SU-DHL-6 (cell line): ENCODE measurements around the gene TAS2R9.

Experiments
- EZH2phosphoT487 ChIP-seq: fragments of 200-600 bp; sonication (generic), shearing (Covaris generic); conservative IDR thresholded peaks from 2 replicates; pipeline ENCODE4 v1.6.1; 2018; ENCODE audit warnings: mild to moderate bottlenecking, antibody characterized with exemption, low read length, moderate library complexity, mixed read lengths
- TF ChIP-seq, protein P1 (sequence below): fragments of 200-600 bp; sonication (generic); IDR thresholded peaks from one replicate; pipeline ENCODE4 v1.5.1; 2017; ENCODE audit warnings: antibody characterized with exemption, mild to moderate bottlenecking, low read length, moderate library complexity; ENCODE audit not compliant: insufficient read depth, poor library complexity, severe bottlenecking

DNA sequence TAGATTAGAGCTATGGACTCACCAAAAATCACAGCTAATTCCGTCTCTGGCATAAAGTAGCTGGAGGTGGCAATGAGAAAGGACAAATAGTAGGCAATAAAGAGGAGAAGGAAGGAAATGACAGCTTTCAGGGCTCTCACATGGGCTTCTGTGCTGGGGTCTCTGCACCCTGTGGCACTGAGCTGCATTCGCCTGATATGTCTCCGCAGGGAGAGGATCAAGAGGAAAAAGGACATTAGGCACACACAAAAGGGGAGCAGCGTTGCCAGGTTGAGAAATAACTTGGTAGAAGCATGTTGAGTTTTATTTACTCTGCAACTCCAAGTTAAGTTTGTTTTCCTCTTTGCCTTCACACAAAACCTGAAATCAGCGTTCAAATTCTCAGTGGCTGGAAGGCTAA, 8.2 kb downstream of the TAS2R9 start:
- TF ChIP-seq, protein P1, sequence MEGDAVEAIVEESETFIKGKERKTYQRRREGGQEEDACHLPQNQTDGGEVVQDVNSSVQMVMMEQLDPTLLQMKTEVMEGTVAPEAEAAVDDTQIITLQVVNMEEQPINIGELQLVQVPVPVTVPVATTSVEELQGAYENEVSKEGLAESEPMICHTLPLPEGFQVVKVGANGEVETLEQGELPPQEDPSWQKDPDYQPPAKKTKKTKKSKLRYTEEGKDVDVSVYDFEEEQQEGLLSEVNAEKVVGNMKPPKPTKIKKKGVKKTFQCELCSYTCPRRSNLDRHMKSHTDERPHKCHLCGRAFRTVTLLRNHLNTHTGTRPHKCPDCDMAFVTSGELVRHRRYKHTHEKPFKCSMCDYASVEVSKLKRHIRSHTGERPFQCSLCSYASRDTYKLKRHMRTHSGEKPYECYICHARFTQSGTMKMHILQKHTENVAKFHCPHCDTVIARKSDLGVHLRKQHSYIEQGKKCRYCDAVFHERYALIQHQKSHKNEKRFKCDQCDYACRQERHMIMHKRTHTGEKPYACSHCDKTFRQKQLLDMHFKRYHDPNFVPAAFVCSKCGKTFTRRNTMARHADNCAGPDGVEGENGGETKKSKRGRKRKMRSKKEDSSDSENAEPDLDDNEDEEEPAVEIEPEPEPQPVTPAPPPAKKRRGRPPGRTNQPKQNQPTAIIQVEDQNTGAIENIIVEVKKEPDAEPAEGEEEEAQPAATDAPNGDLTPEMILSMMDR: no peak
- TF ChIP-seq EZH2phosphoT487: no peak
